OCI-LY7 (cell line): ENCODE data around the gene ZDHHC11B. TPM values are rescaled to one million over a fixed set of nuclear protein-coding genes. Genes with fewer than 3 reads are reported as not detected.
"Not testable (repeated sequence)": the region's sequence is repeated elsewhere in the genome, so short reads cannot be mapped to it uniquely, and the experiment has no call there.

Experiments used
- BruUV-seq: library from RNA; stranded (reverse); fragments of 400-500 nt; replicated peaks from 2 replicates; lab custom pipeline; 2021; lab: Mats Ljungman, UMichigan
- CTCF ChIA-PET: fragments of 300-600 bp; sonication (Branson Sonifier 250); formaldehyde crosslinking; loops from one replicate; lab custom pipeline; 2022; ENCODE audit warnings: antibody characterized with exemption; ENCODE audit not compliant: unreplicated experiment; lab: Charles Lee
- POLR2A ChIA-PET: fragments of 300-600 bp; sonication (Branson Sonifier 250); formaldehyde crosslinking; loops from one replicate; lab custom pipeline; 2022; ENCODE audit warnings: antibody characterized with exemption; lab: Charles Lee
- DNase-seq: peaks from one replicate; pipeline ENCODE4 v3.0.0-alpha.2; 2015; ENCODE audit warnings: low spot score
- H2AFZ ChIP-seq: fragments of 200-600 bp; sonication (generic), shearing (Covaris generic); 2 replicates; pipeline ENCODE4 v1.6.1; 2014; ENCODE audit warnings: mild to moderate bottlenecking, antibody characterized with exemption, low read length, moderate library complexity
- H3K27ac ChIP-seq: fragments of 200-600 bp; sonication (generic); 2 replicates; pipeline ENCODE4 v1.5.1; 2014; ENCODE audit warnings: mixed run types, low read depth, mild to moderate bottlenecking, moderate library complexity, low read length, inconsistent platforms; ENCODE audit not compliant: poor library complexity, severe bottlenecking
- H3K36me3 ChIP-seq: fragments of 200-600 bp; sonication (generic); 2 replicates; pipeline ENCODE4 v1.6.1; 2014; ENCODE audit warnings: mild to moderate bottlenecking, antibody characterized with exemption, low read length, moderate library complexity, mixed read lengths; ENCODE audit not compliant: insufficient read depth
- H3K4me1 ChIP-seq: fragments of 200-600 bp; sonication (generic); 2 replicates; pipeline ENCODE4 v1.5.1; 2014; ENCODE audit warnings: mild to moderate bottlenecking, low read length; ENCODE audit not compliant: insufficient read depth, poor library complexity, severe bottlenecking
- H3K4me2 ChIP-seq: fragments of 200-600 bp; sonication (generic); 2 replicates; pipeline ENCODE4 v1.6.1; 2014; ENCODE audit warnings: mild to moderate bottlenecking, low read length
- H3K4me3 ChIP-seq: fragments of 200-600 bp; sonication (generic); 2 replicates; pipeline ENCODE4 v1.5.1; 2014; ENCODE audit warnings: mild to moderate bottlenecking, low read depth, low read length; ENCODE audit not compliant: poor library complexity, severe bottlenecking
- H3K79me2 ChIP-seq: fragments of 200-600 bp; sonication (generic); 2 replicates; pipeline ENCODE4 v1.6.1; 2016; ENCODE audit warnings: low read depth, mild to moderate bottlenecking, low read length, moderate library complexity, mixed read lengths; ENCODE audit not compliant: insufficient read depth
- H3K9me2 ChIP-seq: fragments of 200-600 bp; sonication (generic); 2 replicates; pipeline ENCODE4 v1.6.1; 2016; ENCODE audit warnings: mild to moderate bottlenecking, low read length, mixed read lengths; ENCODE audit not compliant: insufficient read depth
- H3K9me3 ChIP-seq: fragments of 200-600 bp; sonication (generic); 2 replicates; pipeline ENCODE4 v1.6.1; 2014; ENCODE audit warnings: mild to moderate bottlenecking, mixed run types, low read length, mixed read lengths
- H4K20me1 ChIP-seq: fragments of 200-600 bp; sonication (generic); 2 replicates; pipeline ENCODE4 v1.6.1; 2014; ENCODE audit warnings: mild to moderate bottlenecking, antibody characterized with exemption, low read length, moderate library complexity, mixed read lengths; ENCODE audit not compliant: insufficient read depth
- CTCF ChIP-seq: fragments of 200-600 bp; sonication (generic); conservative IDR thresholded peaks from 2 replicates; pipeline ENCODE4 v1.5.1; 2014; ENCODE audit warnings: mild to moderate bottlenecking, antibody characterized with exemption, low read length, moderate library complexity, mixed read lengths
- EZH2phosphoT487 ChIP-seq: fragments of 200-600 bp; sonication (generic); IDR thresholded peaks from 2 replicates; pipeline ENCODE4 v1.6.1; 2018; ENCODE audit warnings: low read depth, borderline replicate concordance, mild to moderate bottlenecking, mixed run types, antibody characterized with exemption, low read length, moderate library complexity, mixed read lengths
- intact Hi-C: fragments of 100-400 bp; cut with micrococcal nuclease; formaldehyde crosslinking; loops from one replicate; pipeline ENCODE4 v1.10.0; 2022; ENCODE audit not compliant: unreplicated experiment
- total RNA-seq, 2 experiments: library from RNA; depleted of rRNA in 1 of 2; stranded (reverse); fragments of >200 nt in 1 of 2; shearing (Covaris generic) in 1 of 2; gene quantifications; 2 replicates each; pipeline ENCODE4 v1.2.3, GENCODE V29; 2014 to 2022

ZDHHC11B gene
- total RNA-seq, 2 experiments from 2014 or later: 0.29 TPM; not detected in 1

DNA sequence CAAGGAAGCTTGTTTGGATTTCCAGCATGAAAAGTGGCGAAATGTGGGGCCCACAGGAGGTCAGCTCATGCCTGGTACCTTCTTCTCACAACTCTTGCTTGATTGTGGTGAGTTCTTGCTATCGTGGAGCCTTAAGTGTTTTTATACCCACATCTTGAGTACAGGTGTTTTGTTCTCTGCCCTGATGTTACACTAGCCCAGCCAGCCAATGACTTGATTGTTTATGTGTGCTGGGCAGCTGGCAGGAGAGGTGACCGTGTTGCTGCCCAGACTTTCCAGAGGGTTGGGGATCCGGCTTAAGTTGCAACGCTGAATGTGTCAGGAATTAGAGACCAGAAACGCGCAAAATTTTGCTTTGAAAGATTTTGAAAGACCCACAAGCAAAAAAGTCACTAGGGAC, 67.4 kb downstream of the ZDHHC11B start:
- no peak for DNase-seq
- ChIA-PET POLR2A (no interaction called here), CTCF (no interaction called here)
- TF ChIP-seq CTCF (no peak), EZH2phosphoT487 (no peak)
- intact Hi-C loops: no loop called here
- H3K4me3 ChIP-seq: no peak overlapping the region
- H4K20me1 ChIP-seq: no peaks in the 10 kb centered on the region
- BruUV-seq: no TSS peak
- no peak overlapping the region for H3K27ac ChIP-seq
- H3K4me1 ChIP-seq: no peaks in the 10 kb centered on the region
- no peaks in the 10 kb centered on the region for H3K9me3 ChIP-seq
- no peaks in the 10 kb centered on the region for H3K9me2 ChIP-seq
- no peaks in the 10 kb centered on the region for H3K36me3 ChIP-seq
- H3K4me2 ChIP-seq: no peak overlapping the region
- H3K79me2 ChIP-seq: no peaks in the 10 kb centered on the region
- H2AFZ ChIP-seq: no peak overlapping the region

GRCh38 chr5:716740-717139, 67.8 kb downstream of the ZDHHC11B start:
- H3K27ac ChIP-seq, BruUV-seq, H2AFZ ChIP-seq, H4K20me1 ChIP-seq, H3K4me2 ChIP-seq, H3K4me3 ChIP-seq, H3K9me3 ChIP-seq, intact Hi-C loops, H3K36me3 ChIP-seq, CTCF ChIA-PET, POLR2A ChIA-PET, H3K9me2 ChIP-seq, H3K79me2 ChIP-seq, DNase-seq, H3K4me1 ChIP-seq: not testable (repeated sequence)

DNA sequence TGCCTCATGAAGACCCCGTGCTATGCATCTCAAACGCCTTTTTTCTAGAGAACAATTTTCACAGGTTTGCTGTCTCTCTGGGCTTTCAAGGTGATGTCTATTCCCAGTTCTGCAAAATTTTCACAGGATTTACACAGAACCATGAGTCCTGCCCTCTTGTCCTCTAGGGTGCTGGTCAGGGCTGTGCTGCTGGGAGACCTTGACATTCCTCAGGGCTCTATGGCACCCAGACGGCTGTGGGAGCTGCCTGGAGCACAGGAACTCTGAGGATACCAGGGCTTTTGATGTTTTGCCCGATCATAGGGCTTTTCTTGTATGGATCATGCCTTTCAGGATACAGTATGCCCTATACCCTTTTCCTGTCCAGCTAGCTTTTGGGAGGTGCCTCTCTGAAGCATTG, 68.9 kb downstream of the ZDHHC11B start:
- intact Hi-C loops, H3K4me3 ChIP-seq, H3K4me1 ChIP-seq, H3K27ac ChIP-seq, H3K36me3 ChIP-seq, H3K4me2 ChIP-seq, H2AFZ ChIP-seq, CTCF ChIA-PET, POLR2A ChIA-PET, H4K20me1 ChIP-seq, H3K9me2 ChIP-seq, H3K79me2 ChIP-seq, BruUV-seq, H3K9me3 ChIP-seq, DNase-seq: not testable (repeated sequence)

GRCh38 chr5:714215-715118, 70.1 kb downstream of the ZDHHC11B start:
- H3K4me1 ChIP-seq, H3K9me3 ChIP-seq, H3K79me2 ChIP-seq, BruUV-seq, H4K20me1 ChIP-seq, H2AFZ ChIP-seq, H3K27ac ChIP-seq, H3K9me2 ChIP-seq, POLR2A ChIA-PET, CTCF ChIA-PET, H3K4me3 ChIP-seq, DNase-seq, H3K36me3 ChIP-seq, H3K4me2 ChIP-seq: not testable (repeated sequence)
- intact Hi-C loops: loop anchor here (5.0 kb wide), 1 partner anchor 83 kb away; no protein-coding TSS in a partner anchor

DNA sequence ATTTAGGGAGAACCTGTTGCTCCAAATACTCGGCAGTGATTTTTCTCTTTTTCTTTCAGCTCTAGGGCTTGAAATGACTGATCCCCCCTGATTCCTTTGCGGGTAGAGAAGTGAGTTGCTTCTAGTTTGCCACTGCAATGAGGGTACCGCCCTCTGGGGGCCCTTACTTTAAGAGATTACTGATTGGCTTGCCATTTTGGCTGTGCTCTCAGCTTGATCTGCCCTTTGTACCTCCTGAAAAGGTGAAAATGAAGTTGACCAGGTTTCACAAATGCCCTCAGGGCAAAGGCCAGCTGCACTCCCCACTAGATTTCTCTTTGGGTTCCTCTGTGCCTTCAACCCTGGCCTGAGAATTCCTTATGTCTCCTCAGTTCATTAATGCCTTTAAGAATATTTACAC, 70.8 kb downstream of the ZDHHC11B start:
- intact Hi-C loops: loop anchor here (5.0 kb wide), 1 partner anchor 84 kb away; no protein-coding TSS in a partner anchor
- BruUV-seq, H3K79me2 ChIP-seq, POLR2A ChIA-PET, H3K9me3 ChIP-seq, H4K20me1 ChIP-seq, H3K4me1 ChIP-seq, DNase-seq, H2AFZ ChIP-seq, H3K36me3 ChIP-seq, H3K4me3 ChIP-seq, H3K27ac ChIP-seq, CTCF ChIA-PET, H3K4me2 ChIP-seq, H3K9me2 ChIP-seq: not testable (repeated sequence)
